ENCODE measurements around the gene MALRD1. TPM values are rescaled to one million over a fixed set of nuclear protein-coding genes. Genes with fewer than 3 reads are reported as not detected.

MALRD1 gene
- total RNA-seq, 1 experiment from 2014 or later = 8.2 TPM

- H3K27ac Mint-ChIP-seq (ENCODE audit: unreplicated experiment) = no peak overlapping the region
- BruUV-seq (replicated peaks) = no TSS peak
- Histone ChIP-seq H3K36me3 (ENCODE audit: control insufficient read depth, insufficient read depth, low read length) (no peaks in the 10 kb centered on the region), H3K9me3 (no peaks in the 10 kb centered on the region), H3K27me3 (replicated peaks; ENCODE audit: control insufficient read depth, insufficient read depth, low read length) (no peaks in the 10 kb centered on the region), H3K4me3 (ENCODE audit: low read depth, low read length) (no peak overlapping the region), H3K4me1 (no peaks in the 10 kb centered on the region)
- DNase-seq = no peak
- ChIA-PET CTCF (no interaction called here), POLR2A (no interaction called here)
- no peak overlapping the region for H3K4me3 Mint-ChIP-seq (ENCODE audit: unreplicated experiment)
- TF ChIP-seq CTCF (IDR thresholded peaks at IDR 0.05; ENCODE audit: insufficient read depth in 1 of 2, low read depth in 1 of 2, low read length in 1 of 2, severe bottlenecking in 1 of 2, unreplicated experiment in 1 of 2) = no peak
- no peaks in the 10 kb centered on the region for H3K4me1 Mint-ChIP-seq (ENCODE audit: low read depth, unreplicated experiment)
- intact Hi-C loops (cut with micrococcal nuclease; ENCODE audit: unreplicated experiment) = no loop called here
- no peaks in the 10 kb centered on the region for H3K27me3 Mint-ChIP-seq (ENCODE audit: insufficient read depth, unreplicated experiment)
- H3K9me3 Mint-ChIP-seq (ENCODE audit: unreplicated experiment) = no peaks in the 10 kb centered on the region
- no peaks in the 10 kb centered on the region for H3K36me3 Mint-ChIP-seq (ENCODE audit: insufficient read depth, unreplicated experiment)
Observed at GRCh38 chr10:19775296-19775695, 726.7 kb downstream of the MALRD1 start.

GRCh38 chr10:19777806-19778205 lies 729.2 kb downstream of the MALRD1 start:
- Mint-ChIP-seq H3K27ac (ENCODE audit: unreplicated experiment) (no peak overlapping the region), H3K36me3 (ENCODE audit: insufficient read depth, unreplicated experiment) (no peaks in the 10 kb centered on the region), H3K27me3 (ENCODE audit: insufficient read depth, unreplicated experiment) (no peaks in the 10 kb centered on the region), H3K9me3 (ENCODE audit: unreplicated experiment) (no peaks in the 10 kb centered on the region), H3K4me3 (ENCODE audit: unreplicated experiment) (no peak overlapping the region), H3K4me1 (ENCODE audit: low read depth, unreplicated experiment) (peaks cover 8% of the 10 kb centered on the region)
- no peaks in the 10 kb centered on the region for H3K27me3 ChIP-seq (replicated peaks; ENCODE audit: control insufficient read depth, insufficient read depth, low read length)
- no peak for TF ChIP-seq CTCF (IDR thresholded peaks at IDR 0.05; ENCODE audit: insufficient read depth in 1 of 2, low read depth in 1 of 2, low read length in 1 of 2, severe bottlenecking in 1 of 2, unreplicated experiment in 1 of 2)
- no TSS peak for BruUV-seq (replicated peaks)
- no peaks in the 10 kb centered on the region for H3K36me3 ChIP-seq (ENCODE audit: control insufficient read depth, insufficient read depth, low read length)
- DNase-seq = no peak
- no peak overlapping the region for H3K4me3 ChIP-seq (ENCODE audit: low read depth, low read length)
- peaks cover 9% of the 10 kb centered on the region for H3K4me1 ChIP-seq
- no peaks in the 10 kb centered on the region for H3K9me3 ChIP-seq
- intact Hi-C loops (cut with micrococcal nuclease; ENCODE audit: unreplicated experiment) = no loop called here
- ChIA-PET POLR2A (no interaction called here), CTCF (no interaction called here)

GRCh38 chr10:19778996-19779395 lies 730.4 kb downstream of the MALRD1 start:
- DNase-seq = no peak
- CTCF ChIA-PET = no interaction called here
- no TSS peak for BruUV-seq (replicated peaks)
- H3K9me3 Mint-ChIP-seq (ENCODE audit: unreplicated experiment) = no peaks in the 10 kb centered on the region
- no peak overlapping the region for H3K4me3 ChIP-seq (ENCODE audit: low read depth, low read length)
- POLR2A ChIA-PET = no interaction called here
- peaks cover 10% of the 10 kb centered on the region for H3K4me1 Mint-ChIP-seq (ENCODE audit: low read depth, unreplicated experiment)
- no peaks in the 10 kb centered on the region for H3K27me3 ChIP-seq (replicated peaks; ENCODE audit: control insufficient read depth, insufficient read depth, low read length)
- no peaks in the 10 kb centered on the region for H3K36me3 Mint-ChIP-seq (ENCODE audit: insufficient read depth, unreplicated experiment)
- H3K27ac Mint-ChIP-seq (ENCODE audit: unreplicated experiment) = no peak overlapping the region
- H3K27me3 Mint-ChIP-seq (ENCODE audit: insufficient read depth, unreplicated experiment) = no peaks in the 10 kb centered on the region
- TF ChIP-seq CTCF (IDR thresholded peaks at IDR 0.05; ENCODE audit: insufficient read depth in 1 of 2, low read depth in 1 of 2, low read length in 1 of 2, severe bottlenecking in 1 of 2, unreplicated experiment in 1 of 2) = no peak
- peaks cover 16% of the 10 kb centered on the region for H3K4me1 ChIP-seq
- no peaks in the 10 kb centered on the region for H3K36me3 ChIP-seq (ENCODE audit: control insufficient read depth, insufficient read depth, low read length)
- intact Hi-C loops (cut with micrococcal nuclease; ENCODE audit: unreplicated experiment) = no loop called here
- no peaks in the 10 kb centered on the region for H3K9me3 ChIP-seq
- no peak overlapping the region for H3K4me3 Mint-ChIP-seq (ENCODE audit: unreplicated experiment)
